ENCODE results near the gene FARP1. TPM values are rescaled to one million over a fixed set of nuclear protein-coding genes. Genes with fewer than 3 reads are reported as not detected.

FARP1 gene
- total and polyA plus RNA-seq, 2 of the 8 experiments (the other 6 are each of a cell fraction or from before 2014, with no cell fraction given) = 24.7 to 104 TPM

GRCh38 chr13:98372876-98373275 is 230.0 kb downstream of the FARP1 start:
- 82% methylated on average over 8 of the region's 8 CpGs; no CpG with 5 or more reads in 1 of the 2 experiments for WGBS, 2 experiments (ENCODE audit: extremely low coverage in 1 of 2, insufficient coverage in 1 of 2, insufficient read length in 1 of 2, insufficient replicate concordance in 2 of 2, low coverage in 1 of 2, low lambda C conversion rate in 2 of 2, missing lambda C conversion rate in 1 of 2)
- Histone ChIP-seq H3K18ac (ENCODE audit: extremely low read depth, low read length) (no peak overlapping the region), H3K56ac (replicated peaks; ENCODE audit: insufficient read length, low read depth, low read length) (no peak overlapping the region), H3K9ac (replicated peaks in 1 of 4; ENCODE audit: extremely low read depth in 1 of 4, low read depth in 3 of 4, low read length in 3 of 4) (0 out of 7 replicates have a peak overlapping the region, but pooled peaks of 1 of the 4 experiments have one; percentile 6), H3K9me3 (ENCODE audit: insufficient read depth in 2 of 2, low read depth in 1 of 2, low read length in 1 of 2) (no peaks in the 10 kb centered on the region), H4K8ac (ENCODE audit: extremely low read depth, insufficient read depth, low read length) (no peak overlapping the region), H3K23me2 (ENCODE audit: low read depth, low read length) (no peaks in the 10 kb centered on the region; the same call in 1 of the 2 replicates), H4K5ac (ENCODE audit: insufficient read length, low read depth, low read length) (no peak overlapping the region), H3K79me2 (ENCODE audit: control insufficient read depth in 1 of 2, insufficient read depth in 2 of 2, low read length in 2 of 2) (no peaks in the 10 kb centered on the region), H2BK20ac (ENCODE audit: low read length) (no peak overlapping the region), H3K27ac (ENCODE audit: low read depth, low read length) (no peak overlapping the region), H2BK120ac (replicated peaks; ENCODE audit: low read depth, low read length) (no peak overlapping the region), H3K79me1 (ENCODE audit: low read depth, low read length) (no peaks in the 10 kb centered on the region; the same call in 1 of the 2 replicates), H3K23ac (ENCODE audit: insufficient read length) (no peak overlapping the region), H3K4me1 (replicated peaks in 1 of 4; ENCODE audit: control insufficient read depth in 3 of 4, insufficient read depth in 4 of 4, low read length in 3 of 4) (peaks cover 2 to 13% (median 10%) of the 10 kb centered on the region in 4 experiments; a peak in 6 of 7 replicates), H3K4me3 (ENCODE audit: extremely low read depth in 1 of 4, insufficient read depth in 2 of 4, low read depth in 3 of 4, low read length in 4 of 4) (no peak overlapping the region), H2BK15ac (ENCODE audit: low read length) (no peak overlapping the region), H3K36me3 (ENCODE audit: control insufficient read depth in 2 of 4, insufficient read depth in 4 of 4, low read length in 3 of 4) (peaks cover 0 to 13% (median 6%) of the 10 kb centered on the region in 4 experiments; a peak in 5 of 8 replicates), H2BK12ac (ENCODE audit: low read depth, low read length) (no peak overlapping the region), H3K4ac (replicated peaks; ENCODE audit: insufficient read length, low read depth, low read length) (no peak overlapping the region), H3K4me2 (ENCODE audit: insufficient read depth in 1 of 2, low read depth in 2 of 2, low read length in 2 of 2) (no peak overlapping the region), H3K27me3 (replicated peaks in 1 of 4; ENCODE audit: control insufficient read depth in 3 of 4, extremely low read depth in 1 of 4, insufficient read depth in 3 of 4, low read length in 3 of 4) (no peaks in the 10 kb centered on the region), H3K14ac (ENCODE audit: insufficient read length) (no peak overlapping the region), H2BK5ac (ENCODE audit: low read depth, low read length) (no peak overlapping the region), H4K91ac (replicated peaks; ENCODE audit: insufficient read length, low read length) (no peak overlapping the region), H4K20me1 (replicated peaks in 1 of 2; ENCODE audit: control insufficient read depth in 1 of 2, insufficient read depth in 2 of 2, low read length in 2 of 2) (no peaks in the 10 kb centered on the region), H2AFZ (ENCODE audit: low read length) (no peak overlapping the region), H2AK5ac (ENCODE audit: low read depth, low read length) (no peak overlapping the region)
- DNase-seq (ENCODE audit: low read depth in 1 of 2, low spot score in 2 of 2) (no peak), FAIRE-seq (peak; percentile 86)
- CTCF ChIA-PET (ENCODE audit: partially characterized antibody) = interaction anchor here (1.1 kb wide), 1 partner anchor 20 kb away, joined by 3 read pairs; no protein-coding TSS in a partner anchor
- TF ChIP-seq CBX8 (IDR thresholded peaks at IDR 0.05; ENCODE audit: borderline replicate concordance, low read depth, low read length) (no peak), EP300 (IDR thresholded peaks at IDR 0.05; ENCODE audit: borderline replicate concordance in 1 of 2, low read depth in 2 of 2, low read length in 2 of 2) (peak in 1 of 2 experiments; percentile 60; a peak in 1 of 3 replicates)
- POLR2A ChIA-PET (ENCODE audit: partially characterized antibody) = no interaction called here

All from H1 (cell line).